ENCODE measurements around the gene CHSY1.

CHSY1 gene

GRCh38 chr15:101172501-101173071 lies 79.3 kb downstream of the CHSY1 start:
- no peak for DNase-seq (ENCODE audit: low read depth, low spot score)

GRCh38 chr15:101171954-101172353 lies 79.9 kb downstream of the CHSY1 start:
- Histone ChIP-seq H3K9ac (ENCODE audit: insufficient read length, low read depth) (no peak overlapping the region), H3K4me3 (ENCODE audit: insufficient read length, low read depth) (no peak overlapping the region)
- DNase-seq (ENCODE audit: low read depth, low spot score), result no peak

More at GRCh38 chr15:101172501-101173071, 79.3 kb downstream of the CHSY1 start:
- no peaks in the 10 kb centered on the region for H3K9me3 ChIP-seq (ENCODE audit: insufficient read depth, low read length)
- TF ChIP-seq SUZ12 (IDR thresholded peaks at IDR 0.05; ENCODE audit: extremely low read depth, insufficient read depth, insufficient read length), result no peak
- TF ChIP-seq YY1 (IDR thresholded peaks at IDR 0.05; ENCODE audit: insufficient read depth, insufficient read length), result no peak
- no peak for TF ChIP-seq ZNF274 (IDR thresholded peaks at IDR 0.05; ENCODE audit: low read depth, low read length)
- no peak overlapping the region for H3K9ac ChIP-seq (ENCODE audit: insufficient read length, low read depth)
- no peaks in the 10 kb centered on the region for H3K27me3 ChIP-seq (ENCODE audit: insufficient read depth, insufficient read length)
- H3K4me1 ChIP-seq (ENCODE audit: insufficient read depth, insufficient read length), result peaks cover 9% of the 10 kb centered on the region
- peaks cover 36% of the 10 kb centered on the region for H3K36me3 ChIP-seq (ENCODE audit: insufficient read depth, insufficient read length, low read length)
- H3K4me3 ChIP-seq (ENCODE audit: insufficient read length, low read depth), result no peak overlapping the region

GRCh38 chr15:101170568-101171350 lies 81.1 kb downstream of the CHSY1 start:
- H3K9ac ChIP-seq (ENCODE audit: insufficient read length, low read depth), result no peak overlapping the region

More at GRCh38 chr15:101171954-101172353, 79.9 kb downstream of the CHSY1 start:
- Histone ChIP-seq H3K9me3 (ENCODE audit: insufficient read depth, low read length) (peaks cover 4% of the 10 kb centered on the region; the same call in 1 of the 2 replicates), H3K4me1 (ENCODE audit: insufficient read depth, insufficient read length) (peaks cover 9% of the 10 kb centered on the region), H3K36me3 (ENCODE audit: insufficient read depth, insufficient read length, low read length) (peaks cover 30% of the 10 kb centered on the region), H3K27me3 (ENCODE audit: insufficient read depth, insufficient read length) (no peaks in the 10 kb centered on the region)
- TF ChIP-seq YY1 (IDR thresholded peaks at IDR 0.05; ENCODE audit: insufficient read depth, insufficient read length) (no peak), SUZ12 (IDR thresholded peaks at IDR 0.05; ENCODE audit: extremely low read depth, insufficient read depth, insufficient read length) (no peak), ZNF274 (IDR thresholded peaks at IDR 0.05; ENCODE audit: low read depth, low read length) (no peak)

GRCh38 chr15:101169495-101170071 lies 82.3 kb downstream of the CHSY1 start:
- H3K36me3 ChIP-seq (ENCODE audit: insufficient read depth, insufficient read length, low read length), result peaks cover 11% of the 10 kb centered on the region
- peaks cover 6% of the 10 kb centered on the region for H3K4me1 ChIP-seq (ENCODE audit: insufficient read depth, insufficient read length)
- no peak overlapping the region for H3K4me3 ChIP-seq (ENCODE audit: insufficient read length, low read depth)
- TF ChIP-seq YY1 (IDR thresholded peaks at IDR 0.05; ENCODE audit: insufficient read depth, insufficient read length) (no peak), ZNF274 (IDR thresholded peaks at IDR 0.05; ENCODE audit: low read depth, low read length) (no peak), SUZ12 (IDR thresholded peaks at IDR 0.05; ENCODE audit: extremely low read depth, insufficient read depth, insufficient read length) (no peak)
- H3K27me3 ChIP-seq (ENCODE audit: insufficient read depth, insufficient read length), result no peaks in the 10 kb centered on the region
- no peak for DNase-seq (ENCODE audit: low read depth, low spot score)
- peaks cover 27% of the 10 kb centered on the region for H3K9me3 ChIP-seq (ENCODE audit: insufficient read depth, low read length)
- H3K9ac ChIP-seq (ENCODE audit: insufficient read length, low read depth), result no peak overlapping the region

More at GRCh38 chr15:101170568-101171350, 81.1 kb downstream of the CHSY1 start:
- Histone ChIP-seq H3K4me1 (ENCODE audit: insufficient read depth, insufficient read length) (peaks cover 9% of the 10 kb centered on the region), H3K27me3 (ENCODE audit: insufficient read depth, insufficient read length) (no peaks in the 10 kb centered on the region), H3K9me3 (ENCODE audit: insufficient read depth, low read length) (peaks cover 16% of the 10 kb centered on the region), H3K36me3 (ENCODE audit: insufficient read depth, insufficient read length, low read length) (peaks cover 22% of the 10 kb centered on the region), H3K4me3 (ENCODE audit: insufficient read length, low read depth) (no peak overlapping the region)
- TF ChIP-seq SUZ12 (IDR thresholded peaks at IDR 0.05; ENCODE audit: extremely low read depth, insufficient read depth, insufficient read length) (no peak), YY1 (IDR thresholded peaks at IDR 0.05; ENCODE audit: insufficient read depth, insufficient read length) (no peak), ZNF274 (IDR thresholded peaks at IDR 0.05; ENCODE audit: low read depth, low read length) (no peak)
- DNase-seq (ENCODE audit: low read depth, low spot score), result no peak

GRCh38 chr15:101168898-101169494 lies 82.9 kb downstream of the CHSY1 start:
- Histone ChIP-seq H3K9ac (ENCODE audit: insufficient read length, low read depth) (no peak overlapping the region), H3K27me3 (ENCODE audit: insufficient read depth, insufficient read length) (no peaks in the 10 kb centered on the region), H3K4me1 (ENCODE audit: insufficient read depth, insufficient read length) (peaks cover 3% of the 10 kb centered on the region), H3K9me3 (ENCODE audit: insufficient read depth, low read length) (peaks cover 31% of the 10 kb centered on the region), H3K36me3 (ENCODE audit: insufficient read depth, insufficient read length, low read length) (peaks cover 6% of the 10 kb centered on the region), H3K4me3 (ENCODE audit: insufficient read length, low read depth) (no peak overlapping the region)
- TF ChIP-seq SUZ12 (IDR thresholded peaks at IDR 0.05; ENCODE audit: extremely low read depth, insufficient read depth, insufficient read length) (no peak), YY1 (IDR thresholded peaks at IDR 0.05; ENCODE audit: insufficient read depth, insufficient read length) (no peak), ZNF274 (IDR thresholded peaks at IDR 0.05; ENCODE audit: low read depth, low read length) (no peak)
- DNase-seq (ENCODE audit: low read depth, low spot score), result no peak

GRCh38 chr15:101168463-101168824 lies 83.4 kb downstream of the CHSY1 start:
- Histone ChIP-seq H3K4me1 (ENCODE audit: insufficient read depth, insufficient read length) (no peaks in the 10 kb centered on the region), H3K9me3 (ENCODE audit: insufficient read depth, low read length) (peaks cover 31% of the 10 kb centered on the region), H3K4me3 (ENCODE audit: insufficient read length, low read depth) (no peak overlapping the region), H3K9ac (ENCODE audit: insufficient read length, low read depth) (no peak overlapping the region), H3K27me3 (ENCODE audit: insufficient read depth, insufficient read length) (no peaks in the 10 kb centered on the region), H3K36me3 (ENCODE audit: insufficient read depth, insufficient read length, low read length) (peaks cover under 1% of the 10 kb centered on the region)
- TF ChIP-seq SUZ12 (IDR thresholded peaks at IDR 0.05; ENCODE audit: extremely low read depth, insufficient read depth, insufficient read length), result no peak
- TF ChIP-seq YY1 (IDR thresholded peaks at IDR 0.05; ENCODE audit: insufficient read depth, insufficient read length), result no peak
- TF ChIP-seq ZNF274 (IDR thresholded peaks at IDR 0.05; ENCODE audit: low read depth, low read length), result no peak
- DNase-seq (ENCODE audit: low read depth, low spot score), result no peak
